Measurements from ENCODE around the gene SLC12A8.

Gene SLC12A8

DNA sequence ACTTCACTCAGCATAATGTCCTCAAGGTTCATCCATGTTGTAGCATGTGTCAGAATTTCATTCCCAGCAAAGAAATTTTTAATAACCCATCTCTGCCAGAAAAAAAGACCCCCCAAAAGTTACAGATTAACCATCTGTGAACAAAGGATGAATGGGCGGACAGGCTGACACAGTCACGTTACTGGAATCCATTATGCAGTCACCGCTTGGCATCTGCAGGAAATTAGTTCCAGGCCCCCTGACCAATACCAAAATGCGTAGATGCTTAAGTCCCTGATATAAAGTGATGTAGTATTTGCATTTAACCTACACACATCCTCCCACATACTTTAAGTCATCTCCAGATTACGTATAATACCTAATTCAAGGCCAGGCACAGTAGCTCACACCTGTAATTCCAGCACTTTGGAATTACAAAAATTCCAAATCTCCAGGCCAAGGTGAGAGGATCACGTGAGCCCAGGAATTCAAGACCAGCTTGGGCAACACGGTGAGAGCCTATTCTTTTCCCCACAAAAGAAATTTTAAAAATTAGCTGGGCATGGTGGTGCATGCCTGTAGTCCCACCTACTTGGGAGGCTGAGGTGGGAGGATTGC is 1.5 kb upstream of the SLC12A8 start:
- DNase-seq: no peak

GRCh38 chr3:125213364-125213755 is 812 bp upstream of the SLC12A8 start:
- no peak for DNase-seq

- DNase-seq: no peak
Observed at GRCh38 chr3:125212091-125212508, 448 bp downstream of the SLC12A8 start.

- DNase-seq: no peak
Observed at GRCh38 chr3:125211523-125212090, 941 bp downstream of the SLC12A8 start.

DNA sequence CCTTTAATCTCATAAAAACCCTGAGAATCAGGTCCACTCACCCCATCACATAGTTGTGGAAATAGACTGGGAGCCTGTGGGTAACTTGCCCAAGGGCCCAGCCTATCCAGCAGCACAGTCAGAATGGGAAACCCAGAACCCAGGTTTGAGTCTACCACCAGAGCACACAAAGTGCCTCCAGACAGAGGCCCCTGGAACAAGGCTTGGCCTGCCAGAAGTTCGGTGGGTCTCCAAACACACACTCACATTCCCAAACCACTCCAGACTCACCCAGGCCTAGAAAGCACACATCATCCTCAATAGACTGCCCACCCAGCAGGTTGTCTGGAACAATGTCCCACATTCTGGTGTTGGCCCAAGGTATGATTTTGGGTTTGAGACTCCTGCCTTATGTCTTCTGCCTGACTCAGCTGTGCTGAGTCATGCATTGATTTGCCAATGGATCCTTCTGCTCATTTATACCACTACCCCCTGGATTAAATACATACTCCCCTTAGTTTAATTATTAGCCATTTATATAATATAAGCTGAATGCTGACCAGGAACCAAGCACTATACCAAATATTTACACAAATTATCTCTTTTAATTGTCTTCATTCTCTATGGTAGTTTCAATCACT is 4.5 kb downstream of the SLC12A8 start:
- DNase-seq: no peak

GRCh38 chr3:125207507-125207906 is 5.0 kb downstream of the SLC12A8 start:
- no peak for DNase-seq

DNA sequence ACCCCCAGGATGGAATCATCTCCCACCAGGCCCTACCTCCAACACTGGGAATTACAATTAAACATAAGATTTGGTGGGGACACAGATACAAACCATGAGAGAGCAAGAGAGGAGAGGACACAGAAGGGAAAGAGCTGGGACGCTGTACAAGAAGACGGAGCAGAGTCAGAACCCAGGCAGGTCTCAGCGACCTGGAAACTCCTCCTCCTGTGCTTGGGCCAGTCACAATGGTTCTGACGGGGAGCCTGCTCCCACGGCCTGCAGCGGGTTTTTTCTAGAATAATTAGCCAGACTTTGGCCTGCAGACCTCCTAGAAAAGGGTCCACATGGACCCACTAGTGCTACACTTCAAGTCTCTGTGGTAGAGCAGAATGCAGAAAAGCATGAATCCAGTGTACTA is 5.6 kb downstream of the SLC12A8 start:
- no peak for DNase-seq

GRCh38 chr3:125203731-125204130 is 8.8 kb downstream of the SLC12A8 start:
- no peak for DNase-seq

DNA sequence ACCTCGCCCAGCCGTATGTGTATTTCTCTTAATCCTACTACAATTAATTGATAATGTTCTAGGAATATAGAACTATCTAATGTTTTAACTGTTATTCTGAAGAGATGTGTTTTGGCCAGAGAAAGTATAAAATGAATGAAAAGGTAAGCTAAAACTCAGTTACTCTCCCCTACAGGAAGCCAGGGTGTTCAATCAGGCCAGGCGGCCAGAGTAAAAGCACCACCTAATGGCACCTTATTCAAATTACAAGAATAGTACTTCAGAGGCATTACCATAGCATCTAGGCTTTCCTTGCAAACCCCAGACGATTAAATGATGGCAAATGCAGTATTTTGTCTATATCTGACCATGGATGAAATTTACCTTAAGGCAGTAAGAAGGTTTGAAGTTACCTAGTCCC is 10.4 kb downstream of the SLC12A8 start:
- peak in 1 of 2 experiments; percentile 33 for DNase-seq

- DNase-seq: no peak
Observed at GRCh38 chr3:125200731-125201139, 11.8 kb downstream of the SLC12A8 start.

GRCh38 chr3:125194849-125195601 is 17.5 kb downstream of the SLC12A8 start:
- no peak for DNase-seq

DNA sequence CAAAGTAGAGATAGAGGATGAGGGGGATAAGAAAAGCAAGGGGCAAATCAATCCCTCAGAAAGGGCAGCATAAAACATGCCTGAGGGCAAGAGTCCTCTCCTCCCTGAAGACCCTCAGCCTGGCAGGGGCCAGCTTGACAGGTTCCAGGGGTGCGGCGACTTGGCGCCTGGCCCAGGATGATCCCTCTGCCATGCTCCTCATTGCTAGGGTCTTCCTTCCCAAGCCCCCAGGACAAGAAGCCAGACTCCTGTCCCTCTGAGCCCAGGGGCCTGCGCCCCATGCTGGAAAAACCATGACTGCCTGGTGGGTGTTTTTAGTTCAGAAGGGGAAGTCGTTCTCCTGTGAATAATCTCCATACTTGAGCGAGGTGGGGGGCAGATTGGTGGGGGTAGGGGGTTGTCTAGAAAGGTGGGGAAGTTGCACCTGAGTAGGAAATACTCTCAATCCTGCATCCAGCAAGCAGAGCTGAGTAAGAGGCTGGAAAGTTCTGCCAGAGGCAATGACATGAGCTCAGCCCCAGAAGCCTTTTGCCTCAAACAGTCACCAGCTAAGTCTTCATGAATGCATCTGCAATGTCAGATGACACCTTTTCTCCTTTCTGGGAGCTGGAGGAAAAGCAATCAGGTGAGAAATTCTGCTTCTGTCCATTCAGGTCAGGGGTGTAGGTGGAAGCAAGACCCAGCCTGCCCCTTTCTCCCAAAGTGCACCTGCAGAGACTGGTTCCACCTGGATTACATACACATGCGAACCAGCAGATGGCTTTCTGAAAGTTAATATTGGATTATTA is 18.3 kb downstream of the SLC12A8 start:
- DNase-seq: no peak

DNA sequence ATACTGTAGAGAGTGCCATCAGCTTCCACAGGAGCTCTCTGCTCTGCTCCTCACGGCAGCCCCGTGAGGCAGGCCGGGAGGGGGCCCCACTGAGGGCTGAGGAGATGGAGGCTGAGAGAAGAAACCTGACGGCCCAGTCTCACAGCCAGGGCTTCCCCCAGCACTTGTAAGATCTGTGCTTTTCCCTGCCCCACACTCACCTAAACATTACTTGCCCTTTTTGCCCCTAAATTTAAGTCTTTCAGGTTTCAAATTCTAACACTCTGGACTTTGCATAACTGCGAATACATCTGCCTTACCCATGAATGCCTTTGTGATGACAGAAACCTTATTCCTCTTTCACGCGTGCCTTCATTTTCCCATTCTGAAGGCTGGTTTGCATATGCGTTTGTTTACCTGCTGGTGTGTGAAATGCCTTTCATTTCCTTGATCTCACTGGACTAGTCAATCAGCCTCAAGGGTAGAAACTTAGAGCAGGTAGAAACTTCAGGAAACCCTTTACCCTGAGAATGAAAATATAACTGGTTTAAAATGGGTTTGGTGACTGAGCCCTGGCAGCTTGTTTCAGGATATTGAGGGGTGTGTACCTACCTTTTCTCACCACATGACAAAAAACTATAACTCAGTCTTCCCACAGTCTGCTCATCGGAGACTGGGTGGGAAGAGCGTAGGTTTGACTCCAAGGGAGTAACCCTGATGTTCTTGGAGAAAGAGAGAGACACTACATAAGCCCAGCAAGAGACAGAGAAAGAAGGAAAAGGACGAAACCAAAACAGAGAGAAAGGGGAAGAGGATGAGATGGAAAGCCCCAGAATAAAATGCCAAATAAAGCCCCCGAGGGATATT is 20.1 kb downstream of the SLC12A8 start:
- DNase-seq: no peak

DNA sequence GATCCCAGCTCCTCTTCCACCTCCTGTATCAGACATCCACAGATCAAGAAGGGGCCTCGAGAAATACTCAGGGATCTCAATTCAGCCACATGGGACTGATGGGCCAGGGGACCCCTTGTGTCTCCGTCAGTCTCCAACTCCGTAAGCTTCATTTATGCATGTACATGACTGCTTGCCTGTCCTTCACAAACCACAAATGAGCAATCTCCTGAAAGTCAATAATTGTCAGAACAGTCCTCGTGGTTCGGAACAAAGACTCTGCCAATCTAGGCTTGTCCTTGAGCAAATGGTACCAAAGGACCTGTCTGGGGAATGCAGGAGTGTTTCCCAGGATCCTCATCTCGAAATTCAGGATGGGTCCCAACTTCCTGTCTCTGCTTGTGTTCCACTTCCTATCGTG is 20.8 kb downstream of the SLC12A8 start:
- DNase-seq: no peak

GRCh38 chr3:125191256-125191655 is 21.3 kb downstream of the SLC12A8 start:
- no peak for DNase-seq

DNA sequence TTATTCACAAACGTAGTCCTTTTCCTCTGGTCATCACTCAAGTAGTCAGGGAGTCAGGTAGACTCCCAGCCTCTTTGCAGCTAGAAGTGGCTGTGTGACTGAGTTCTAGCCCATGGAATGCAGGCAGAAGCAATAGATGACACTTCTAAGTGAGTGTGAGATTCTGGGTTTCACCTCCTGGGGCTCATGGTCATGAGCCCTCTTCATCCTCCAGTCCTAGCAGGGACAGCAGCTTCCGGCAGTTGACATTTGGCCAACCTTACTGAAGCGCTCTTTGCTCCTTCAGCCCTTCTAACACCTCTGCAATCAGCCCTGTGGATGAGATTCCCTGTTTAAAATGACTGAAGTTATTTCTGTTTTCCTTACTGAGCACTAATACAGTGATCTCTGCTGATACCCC is 21.8 kb downstream of the SLC12A8 start:
- DNase-seq: no peak

DNA sequence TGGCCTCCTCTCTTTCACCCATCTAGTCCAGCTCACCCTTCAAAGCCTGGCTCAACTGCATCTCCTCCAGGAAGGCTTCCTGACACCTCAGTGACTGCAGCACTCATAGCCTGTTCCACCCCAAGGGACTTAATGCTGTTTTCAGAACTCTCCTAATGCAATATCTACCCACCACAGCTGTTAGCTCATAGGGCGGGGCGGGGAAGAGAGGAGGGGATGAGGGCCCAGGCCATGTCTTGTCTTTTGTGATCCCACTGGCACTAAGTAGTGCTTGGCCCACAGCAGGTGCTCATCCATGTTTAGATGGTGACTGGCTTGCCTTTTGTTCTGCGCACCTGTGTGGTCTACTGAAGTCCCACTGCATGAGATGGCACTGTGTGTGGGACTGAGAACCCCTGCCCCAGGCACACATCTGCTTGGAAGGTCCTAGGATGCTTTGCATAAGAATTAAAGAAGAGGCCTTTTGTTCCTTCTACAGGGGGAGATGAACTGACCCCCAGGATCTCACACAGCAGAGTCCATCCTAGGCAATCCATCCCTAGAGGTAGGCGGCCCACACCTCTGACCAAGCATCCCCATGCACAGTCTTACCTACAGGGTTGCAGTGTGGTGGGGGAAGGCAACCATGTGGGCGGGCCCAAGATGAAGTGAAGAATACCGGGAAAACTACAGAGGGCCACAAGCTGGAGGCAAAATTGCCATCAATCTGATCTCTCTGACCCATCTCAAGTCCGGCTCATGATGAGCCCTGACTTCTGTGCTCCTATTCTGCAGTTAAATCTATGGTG is 23.0 kb downstream of the SLC12A8 start:
- no peak for DNase-seq

DNA sequence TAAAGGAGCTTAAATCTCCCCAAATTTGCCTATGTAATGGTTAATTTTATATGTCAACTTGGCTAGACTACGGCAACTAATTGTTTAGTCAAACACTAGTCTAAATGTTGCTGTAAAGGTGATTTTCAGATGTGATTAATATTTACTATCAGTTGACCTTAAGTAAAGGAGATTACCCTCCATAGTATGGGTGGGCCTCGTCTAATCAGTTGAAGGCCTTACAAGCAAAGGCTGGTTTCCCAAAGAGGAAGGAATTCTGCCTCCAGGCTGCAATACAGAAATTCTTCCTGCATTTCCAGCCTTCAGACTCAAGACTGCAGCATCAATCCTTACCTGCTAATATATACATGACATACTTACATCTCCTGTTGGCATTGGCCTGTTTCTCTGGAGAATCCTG is 23.6 kb downstream of the SLC12A8 start:
- DNase-seq: no peak

- DNase-seq: no peak
Observed at GRCh38 chr3:125187599-125187910, 25.0 kb downstream of the SLC12A8 start.

- DNase-seq: no peak
Observed at GRCh38 chr3:125186800-125187598, 25.5 kb downstream of the SLC12A8 start.
